Fibroblast of lung (primary cell): ENCODE measurements around the gene KCTD15.

Experiments
- EZH2 ChIP-seq: IDR thresholded peaks from 2 replicates; pipeline ENCODE4 v1.5.1; 2012; ENCODE audit warnings: low read length, control low read depth, mild to moderate bottlenecking; ENCODE audit errors: missing control alignments
- TF ChIP-seq, protein P1 (sequence below), 2 donors: IDR thresholded peaks in 1 of 2; conservative IDR thresholded peaks in 1 of 2; 1 replicate in 1 of 2; 2 replicates in 1 of 2; pipeline ENCODE4 v1.5.1; 2011 to 2012; ENCODE audit warnings: low read length in 2 of 2, control low read depth in 1 of 2, inconsistent platforms in 1 of 2, low read depth in 1 of 2, mild to moderate bottlenecking in 1 of 2

DNA sequence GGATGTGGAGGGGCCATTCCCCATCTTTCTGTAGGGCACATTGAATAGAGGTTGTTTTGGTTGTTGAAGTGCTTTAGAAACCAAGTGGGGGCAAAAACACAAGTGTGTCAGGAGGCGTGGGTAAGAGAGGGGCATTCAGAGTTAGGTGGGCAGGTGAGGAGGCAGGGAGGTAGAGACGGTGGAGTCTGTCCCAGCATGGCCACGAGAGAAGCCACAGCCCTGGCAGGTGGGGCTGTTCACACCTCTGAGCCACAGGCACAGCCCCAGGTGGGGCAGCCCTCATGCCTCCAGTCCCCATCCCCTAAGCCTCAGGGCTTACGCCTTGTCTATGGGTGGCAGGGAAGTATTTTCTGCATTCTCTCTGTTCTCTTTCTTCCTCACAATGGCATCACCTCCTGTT, 43.7 kb downstream of the KCTD15 start:
- TF ChIP-seq EZH2 = no peak
- TF ChIP-seq, protein P1, sequence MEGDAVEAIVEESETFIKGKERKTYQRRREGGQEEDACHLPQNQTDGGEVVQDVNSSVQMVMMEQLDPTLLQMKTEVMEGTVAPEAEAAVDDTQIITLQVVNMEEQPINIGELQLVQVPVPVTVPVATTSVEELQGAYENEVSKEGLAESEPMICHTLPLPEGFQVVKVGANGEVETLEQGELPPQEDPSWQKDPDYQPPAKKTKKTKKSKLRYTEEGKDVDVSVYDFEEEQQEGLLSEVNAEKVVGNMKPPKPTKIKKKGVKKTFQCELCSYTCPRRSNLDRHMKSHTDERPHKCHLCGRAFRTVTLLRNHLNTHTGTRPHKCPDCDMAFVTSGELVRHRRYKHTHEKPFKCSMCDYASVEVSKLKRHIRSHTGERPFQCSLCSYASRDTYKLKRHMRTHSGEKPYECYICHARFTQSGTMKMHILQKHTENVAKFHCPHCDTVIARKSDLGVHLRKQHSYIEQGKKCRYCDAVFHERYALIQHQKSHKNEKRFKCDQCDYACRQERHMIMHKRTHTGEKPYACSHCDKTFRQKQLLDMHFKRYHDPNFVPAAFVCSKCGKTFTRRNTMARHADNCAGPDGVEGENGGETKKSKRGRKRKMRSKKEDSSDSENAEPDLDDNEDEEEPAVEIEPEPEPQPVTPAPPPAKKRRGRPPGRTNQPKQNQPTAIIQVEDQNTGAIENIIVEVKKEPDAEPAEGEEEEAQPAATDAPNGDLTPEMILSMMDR (conservative IDR thresholded peaks at IDR 0.05 in 1 of 2, IDR thresholded peaks at IDR 0.05 in 1 of 2; ENCODE audit: low read depth in 1 of 2, low read length in 2 of 2) = no peak
